Measurements from ENCODE around the gene SALL4.
"Not testable (repeated sequence)": the region's sequence is repeated elsewhere in the genome, so short reads cannot be mapped to it uniquely, and the experiment has no call there.

The SALL4 gene

DNA sequence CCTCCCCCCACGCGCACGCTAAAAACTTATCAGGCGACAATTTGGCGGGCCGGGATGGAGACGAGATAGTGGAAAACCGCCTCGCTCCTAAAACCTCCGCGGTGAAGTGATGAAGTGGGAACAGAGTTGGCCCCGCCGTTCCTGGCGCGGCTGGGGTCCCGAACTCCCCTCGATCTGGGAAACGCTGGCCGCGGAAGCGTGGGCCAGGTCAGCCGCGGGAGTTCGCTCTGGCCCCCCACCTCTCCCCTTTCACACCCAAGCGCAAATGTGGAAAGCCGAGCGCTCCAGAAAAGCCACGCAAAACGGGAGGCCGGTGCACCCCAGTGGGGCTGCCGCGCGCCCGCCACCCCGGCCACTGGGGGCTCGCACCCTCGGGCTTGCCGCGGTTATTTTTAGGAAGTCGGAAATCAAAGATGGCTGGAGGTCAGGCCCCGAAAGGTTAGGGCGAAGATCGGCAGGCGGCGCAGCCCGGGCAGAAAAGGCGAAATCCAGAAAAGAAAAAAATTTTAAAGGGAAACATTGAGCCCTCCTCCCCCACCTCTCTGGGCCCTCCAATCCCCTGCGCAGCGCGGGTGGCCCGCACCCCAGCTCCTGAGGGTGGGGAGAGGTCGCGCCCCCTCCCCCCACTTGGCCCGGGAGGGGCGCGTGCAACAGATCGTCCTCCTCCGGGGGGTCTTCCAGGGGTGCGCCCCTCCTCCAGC is 1.0 kb downstream of the SALL4 start:
- no peak for DNase-seq (ENCODE audit: low read depth)

- DNase-seq (ENCODE audit: low read depth), result no peak
Observed at GRCh38 chr20:51800872-51801121, 1.5 kb downstream of the SALL4 start.

DNA sequence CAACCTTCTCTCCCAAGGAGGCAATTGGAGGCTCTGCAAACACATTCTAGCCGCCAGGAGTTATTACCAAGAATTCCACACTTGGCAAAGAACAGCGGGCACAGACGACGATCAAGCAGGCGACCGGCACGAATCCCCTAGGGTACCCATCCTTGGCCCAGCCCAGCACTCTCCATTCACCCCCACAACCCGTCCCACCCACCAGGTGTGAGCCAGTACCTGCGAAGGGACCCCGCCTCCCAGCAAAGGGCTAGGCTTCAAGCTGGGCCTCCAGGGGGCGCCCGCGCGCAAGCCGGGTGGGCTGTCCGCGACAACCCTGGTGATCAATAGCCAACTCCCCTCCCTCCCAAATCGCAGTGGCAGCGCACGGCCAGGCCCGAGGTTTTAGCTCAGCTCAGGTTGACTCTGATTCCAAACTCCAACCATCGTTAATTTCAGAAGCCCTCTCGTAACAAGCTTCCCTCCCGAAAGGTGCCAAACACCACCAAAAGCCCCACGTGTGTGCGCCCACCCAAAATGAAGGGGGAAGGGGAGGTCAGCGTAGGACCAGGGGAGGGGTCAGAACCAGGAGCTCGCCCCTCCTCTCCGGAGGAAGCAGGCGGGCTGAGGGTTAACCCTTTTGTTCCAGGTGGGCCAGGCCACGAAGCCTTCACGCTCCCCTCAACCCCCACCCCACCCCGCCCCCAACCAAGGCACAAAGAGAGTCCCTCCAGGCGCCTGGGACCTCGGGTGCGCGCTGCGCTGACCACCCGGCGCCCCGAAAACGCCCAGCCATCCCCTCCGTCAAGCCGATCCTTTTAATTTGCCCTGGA is 2.1 kb downstream of the SALL4 start:
- peak; percentile 42 for DNase-seq (ENCODE audit: low read depth)

GRCh38 chr20:51799401-51799860 is 2.9 kb downstream of the SALL4 start:
- DNase-seq (ENCODE audit: low read depth), result no peak

DNA sequence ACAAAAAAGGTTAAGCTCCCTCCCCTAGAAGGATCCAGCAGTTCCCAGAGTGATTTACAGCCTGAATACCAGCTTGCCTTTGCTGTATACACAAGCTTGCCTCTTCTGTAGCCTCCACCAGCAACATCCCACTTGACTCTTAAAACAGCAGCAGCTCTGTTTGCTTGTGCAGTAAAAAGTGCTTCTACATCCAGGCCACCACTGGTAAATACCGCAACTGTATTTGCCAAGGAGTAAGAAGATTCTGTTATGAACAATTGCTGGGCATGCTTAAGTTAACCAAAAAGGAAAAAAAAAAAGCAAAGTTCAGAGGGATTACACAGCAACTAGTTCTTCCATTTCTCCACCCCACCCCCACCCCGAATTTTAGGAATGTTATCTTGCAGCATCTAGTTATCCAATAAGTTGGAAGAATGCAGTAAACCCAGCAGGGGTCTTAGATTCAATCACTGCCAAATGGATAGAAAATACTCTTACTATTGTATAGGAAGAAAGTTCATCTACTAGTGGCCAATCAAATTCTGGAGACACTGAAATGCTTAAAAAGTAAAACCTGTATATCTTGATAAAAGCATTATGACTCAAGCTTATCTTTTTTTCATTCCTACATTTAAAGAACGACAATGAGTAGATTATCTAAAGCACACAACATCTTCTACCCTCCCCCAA is 4.8 kb downstream of the SALL4 start:
- no peak for DNase-seq (ENCODE audit: low read depth)

GRCh38 chr20:51796340-51796739 is 6.0 kb downstream of the SALL4 start:
- DNase-seq (ENCODE audit: low read depth), result no peak

DNA sequence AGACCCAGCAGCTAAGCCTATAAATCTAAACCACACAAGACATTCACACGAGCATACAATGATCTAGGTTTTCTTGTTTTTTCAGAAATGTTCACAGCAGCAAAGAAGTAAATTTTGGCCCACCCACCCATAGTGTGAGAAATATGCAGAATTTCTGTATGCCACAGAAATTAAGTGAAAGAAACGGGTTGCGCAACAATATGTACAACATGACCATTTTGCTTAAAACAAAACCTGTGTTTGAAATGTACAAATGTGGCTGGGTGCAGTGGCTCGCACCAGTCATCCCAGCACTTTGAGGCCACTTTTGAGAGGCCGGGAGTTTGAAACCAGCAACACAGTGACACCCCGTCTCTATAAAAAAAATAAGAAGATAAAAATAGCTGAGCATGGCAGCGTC is 9.4 kb downstream of the SALL4 start:
- DNase-seq (ENCODE audit: low read depth), result no peak

GRCh38 chr20:51791626-51792025 is 10.7 kb downstream of the SALL4 start:
- no peak for DNase-seq (ENCODE audit: low read depth)

DNA sequence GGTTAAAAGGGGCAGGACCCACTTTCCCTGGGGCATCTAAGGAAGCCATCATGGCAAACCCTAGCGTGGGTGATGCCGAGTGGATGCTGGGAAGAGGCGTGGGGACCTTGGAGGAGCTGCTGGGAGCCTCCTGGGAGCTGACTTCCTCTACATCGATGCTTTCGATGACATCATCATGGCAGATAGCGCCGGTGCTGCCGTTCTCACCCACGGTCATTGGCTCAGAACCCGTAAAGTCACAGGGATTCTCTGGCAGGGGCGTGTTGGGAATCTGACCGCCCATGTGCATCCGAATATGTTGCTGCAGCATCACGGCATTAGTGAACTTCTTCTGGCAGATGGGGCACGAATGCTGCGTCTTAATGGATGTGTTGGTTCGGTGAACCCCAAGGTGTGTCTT is 12.1 kb downstream of the SALL4 start:
- DNase-seq (ENCODE audit: low read depth), result no peak

- no peak for DNase-seq (ENCODE audit: low read depth)
Observed at GRCh38 chr20:51789434-51789833, 12.9 kb downstream of the SALL4 start.

- DNase-seq (ENCODE audit: low read depth), result no peak
Observed at GRCh38 chr20:51788822-51789221, 13.5 kb downstream of the SALL4 start.

DNA sequence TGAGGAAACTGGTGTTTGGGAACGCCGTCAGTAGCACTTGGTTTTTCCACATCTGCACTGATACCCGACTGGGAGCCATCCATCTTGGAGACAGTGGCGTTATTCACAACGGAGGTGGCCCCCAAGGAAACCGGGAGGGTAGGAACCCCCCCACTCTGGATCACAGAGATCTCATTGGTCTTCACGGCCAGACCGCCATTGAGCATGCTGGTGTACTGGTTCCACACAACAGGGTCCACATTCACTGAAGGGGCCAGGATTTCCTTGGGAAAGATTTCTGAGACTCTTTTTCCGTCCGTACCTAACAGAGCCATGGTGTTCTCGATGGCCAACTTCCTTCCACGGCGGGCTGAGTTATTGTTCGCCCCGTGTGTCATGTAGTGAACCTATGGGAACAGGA is 18.0 kb downstream of the SALL4 start:
- DNase-seq (ENCODE audit: low read depth), result no peak

- DNase-seq (ENCODE audit: low read depth), result not testable (repeated sequence)
Observed at GRCh38 chr20:51778229-51778759, 24.0 kb downstream of the SALL4 start.

GRCh38 chr20:51775241-51775640 is 27.1 kb downstream of the SALL4 start:
- no peak for DNase-seq (ENCODE audit: low read depth)

DNA sequence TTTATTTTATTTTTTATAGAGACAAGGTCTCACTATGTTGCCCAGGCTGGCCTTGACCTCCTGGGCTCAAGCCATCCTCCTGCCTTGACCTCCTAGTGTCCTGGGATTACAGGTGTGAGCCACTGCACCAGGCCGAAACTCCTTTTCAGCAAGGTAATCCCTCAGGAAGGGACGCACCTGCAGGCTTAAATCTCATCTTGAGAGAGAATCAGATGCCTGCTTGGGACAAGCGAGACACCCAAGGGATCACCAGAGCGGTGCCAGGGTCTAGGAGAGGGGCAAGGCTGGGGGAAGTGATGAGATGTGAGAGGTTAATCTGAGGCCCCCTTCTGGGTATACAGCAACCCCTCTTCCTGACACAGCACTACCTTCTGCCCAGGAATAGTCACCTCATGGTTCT is 30.1 kb downstream of the SALL4 start:
- no peak for DNase-seq (ENCODE audit: low read depth)

GRCh38 chr20:51769976-51770615 is 32.2 kb downstream of the SALL4 start:
- no peak for DNase-seq (ENCODE audit: low read depth)

GRCh38 chr20:51768759-51769517 is 33.4 kb downstream of the SALL4 start:
- no peak for DNase-seq (ENCODE audit: low read depth)

DNA sequence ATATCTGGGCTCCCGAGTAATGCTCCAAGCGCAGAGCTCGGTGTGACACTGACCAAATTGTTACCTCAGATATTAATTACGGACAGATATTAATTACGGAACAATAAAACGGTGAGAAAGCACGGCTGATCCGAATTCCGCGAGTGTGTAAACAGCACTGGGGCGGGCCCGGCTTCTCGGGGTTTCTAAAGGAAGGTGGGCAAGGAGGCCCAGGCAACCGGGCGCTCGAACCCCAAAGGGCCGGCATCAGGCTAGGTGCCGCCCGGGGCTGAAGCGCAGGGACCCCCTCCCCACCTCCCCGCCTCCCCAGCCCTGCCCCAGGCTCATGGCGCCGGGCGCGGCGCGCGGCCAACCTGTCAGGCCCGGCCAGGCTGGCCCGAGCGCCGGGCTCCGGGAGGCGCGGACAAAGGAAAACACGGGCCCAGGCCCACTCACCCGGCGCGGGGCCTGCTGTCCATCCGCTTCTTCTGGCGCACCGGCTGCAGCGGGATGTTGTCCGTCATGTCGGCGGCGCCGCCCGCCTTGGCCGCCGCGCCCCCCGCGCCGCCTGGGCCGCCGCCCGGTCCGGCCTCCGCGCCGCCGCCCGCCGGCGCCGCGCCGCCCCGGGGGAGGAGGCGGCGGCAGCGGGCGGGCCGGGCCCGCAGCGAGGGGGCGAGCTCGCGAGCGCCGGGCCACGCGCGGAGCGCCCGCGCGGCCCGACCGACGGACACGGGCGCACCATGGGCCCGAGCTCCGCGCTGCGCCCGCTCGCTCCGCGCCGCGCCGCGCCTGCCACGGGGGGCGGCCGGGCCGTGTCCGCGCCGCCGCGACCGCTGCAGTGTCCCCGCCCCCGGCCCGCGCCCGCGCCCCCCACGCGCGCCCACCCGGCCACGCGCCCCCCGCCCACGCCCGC is 34.2 kb downstream of the SALL4 start, which contains the start of gene ATP9A:
Gene ATP9A (minus strand): TSS at position 524 of the 892 bp plus-strand sequence. CDS start 21 bp downstream, at position 503.
- no peak for DNase-seq (ENCODE audit: low read depth)

DNA sequence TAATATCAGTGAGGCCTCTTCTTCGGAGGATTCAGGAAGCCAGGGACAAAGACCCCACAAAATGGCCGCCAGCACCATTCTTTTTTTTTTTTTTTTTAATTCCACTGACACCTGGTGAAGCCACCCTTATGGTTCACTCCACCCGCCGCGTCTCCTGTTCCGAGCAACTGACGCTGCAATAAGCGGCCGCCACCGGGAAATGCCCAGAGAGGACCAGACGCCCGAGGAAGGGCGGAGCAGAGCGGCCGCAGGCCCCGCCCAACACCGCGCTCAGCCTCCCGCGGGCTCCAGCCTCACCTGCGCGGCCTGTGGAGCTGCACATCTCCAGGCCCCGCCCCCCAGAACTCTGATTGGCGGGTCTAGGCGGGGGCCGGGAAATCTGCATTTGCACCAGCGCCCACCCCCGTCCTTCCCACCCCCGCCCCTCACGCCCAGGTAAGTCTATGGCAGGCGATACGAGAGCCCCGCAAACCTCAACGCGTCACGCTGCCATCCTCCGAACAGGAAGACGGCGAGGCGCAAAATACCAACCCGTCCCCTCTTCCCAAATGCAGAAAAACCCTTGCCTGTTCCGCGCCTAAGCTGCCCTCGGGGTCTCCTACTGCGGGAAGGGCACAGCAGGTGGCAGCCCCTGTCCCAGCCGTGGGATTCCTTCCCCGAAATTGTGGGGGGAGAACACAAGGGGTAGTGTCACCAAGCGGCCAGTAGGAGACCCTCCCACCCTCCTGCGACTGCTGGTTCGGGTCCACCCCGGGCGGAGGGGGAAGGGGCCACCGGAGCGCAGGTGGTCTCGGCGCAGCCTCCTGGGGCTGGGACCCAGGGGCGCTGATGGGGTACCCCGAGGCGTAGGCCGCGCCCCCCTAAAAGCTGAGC is 35.1 kb downstream of the SALL4 start:
- peak; percentile 24 for DNase-seq (ENCODE audit: low read depth)

All from activated gamma-delta T cell treated with anti-CD3 and anti-CD28 coated beads, Interleukin-2, amount 50 U/mL, for 16 hours (primary cell).